ENCODE data around the gene RAX. TPM values are rescaled to one million over a fixed set of nuclear protein-coding genes. Genes with fewer than 3 reads are reported as not detected.

RAX gene
- total RNA-seq, 1 donor from 2014 or later: not detected

DNA sequence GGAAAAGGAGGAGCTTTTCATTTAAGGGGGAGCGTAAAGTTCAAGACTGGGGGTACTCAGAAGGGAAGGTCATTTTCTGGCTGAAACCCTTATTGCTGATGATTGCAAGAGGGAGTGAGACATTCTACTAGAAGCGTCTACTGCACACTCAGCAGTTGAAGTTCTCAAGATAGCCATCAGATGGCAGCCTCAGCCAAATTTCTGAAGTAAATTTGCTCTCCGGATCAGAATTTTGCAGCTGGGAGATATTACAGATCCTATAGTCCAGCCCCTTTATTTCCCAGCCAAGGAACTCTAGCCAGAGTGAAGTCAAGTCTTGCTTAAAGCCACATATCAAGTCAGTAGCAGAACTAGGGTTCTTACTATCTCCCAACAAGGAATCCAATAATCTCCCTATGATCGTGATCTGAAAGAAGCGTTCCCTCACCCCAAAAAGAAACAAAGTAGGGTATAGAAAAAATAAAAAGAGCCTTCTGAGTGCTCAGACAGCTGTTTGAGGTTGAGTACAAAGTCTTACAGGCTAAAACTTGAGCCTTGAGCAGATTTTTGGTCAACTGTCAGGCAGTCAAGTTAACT, 24.0 kb downstream of the RAX start:
- DNase-seq (ENCODE audit: low spot score): no peak

DNA sequence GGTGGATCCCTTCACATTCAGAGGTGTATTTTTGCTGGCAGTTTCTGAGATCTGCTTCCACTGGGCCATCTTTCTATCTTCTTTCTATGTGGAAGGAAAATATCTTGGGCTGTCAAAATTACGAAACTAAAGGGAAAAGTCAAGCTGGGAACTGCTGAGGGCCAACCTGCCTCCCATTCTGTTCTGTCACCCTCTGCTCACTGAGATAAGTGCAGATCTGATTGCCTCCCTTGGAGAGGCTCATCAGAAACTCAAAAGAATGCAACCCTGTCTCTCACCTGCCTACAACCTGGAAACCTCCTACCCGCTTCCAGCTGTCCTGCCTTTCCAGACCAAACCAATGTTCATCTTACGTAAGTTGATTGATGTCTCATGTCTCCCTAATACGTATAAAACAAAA, 26.5 kb downstream of the RAX start:
- DNase-seq (ENCODE audit: low spot score): no peak

DNA sequence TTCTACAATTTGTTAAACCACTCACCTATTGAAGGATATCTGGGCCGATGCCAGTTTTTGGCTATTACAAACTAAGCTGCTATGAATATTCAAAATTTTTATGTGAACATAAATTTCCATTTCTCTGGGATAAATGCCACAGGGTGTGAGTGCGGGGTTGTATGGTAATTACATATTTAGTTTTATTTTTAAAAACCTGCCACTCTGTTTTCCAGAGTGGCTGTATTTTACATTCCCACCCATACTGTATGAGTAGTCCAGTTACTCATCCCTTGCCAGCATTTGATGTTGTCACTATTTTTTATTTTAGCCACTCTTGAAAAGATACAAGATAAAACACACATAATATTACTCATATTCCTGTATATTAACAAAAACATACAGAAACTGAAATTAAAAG, 30.3 kb downstream of the RAX start:
- DNase-seq (ENCODE audit: low spot score): no peak

DNA sequence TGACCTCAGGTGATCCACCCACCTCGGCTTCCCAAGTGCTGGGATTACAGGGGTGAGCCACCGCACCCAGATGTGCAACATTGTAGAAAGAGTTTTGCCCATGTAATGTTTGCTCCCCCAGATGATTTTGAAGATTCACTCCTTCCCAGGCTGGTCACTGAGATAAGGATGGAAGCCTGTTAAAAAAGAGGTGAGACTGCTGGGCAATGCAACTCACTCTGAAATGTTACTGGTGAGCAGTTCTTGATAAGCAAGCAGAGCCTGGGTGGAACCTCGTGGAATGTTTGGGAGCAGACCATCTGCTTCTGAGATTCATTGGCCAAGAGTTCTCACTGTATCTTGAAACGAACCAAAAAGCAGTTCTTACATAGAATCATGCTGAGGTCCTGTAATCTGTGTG, 33.6 kb downstream of the RAX start:
- DNase-seq (ENCODE audit: low spot score): no peak

DNA sequence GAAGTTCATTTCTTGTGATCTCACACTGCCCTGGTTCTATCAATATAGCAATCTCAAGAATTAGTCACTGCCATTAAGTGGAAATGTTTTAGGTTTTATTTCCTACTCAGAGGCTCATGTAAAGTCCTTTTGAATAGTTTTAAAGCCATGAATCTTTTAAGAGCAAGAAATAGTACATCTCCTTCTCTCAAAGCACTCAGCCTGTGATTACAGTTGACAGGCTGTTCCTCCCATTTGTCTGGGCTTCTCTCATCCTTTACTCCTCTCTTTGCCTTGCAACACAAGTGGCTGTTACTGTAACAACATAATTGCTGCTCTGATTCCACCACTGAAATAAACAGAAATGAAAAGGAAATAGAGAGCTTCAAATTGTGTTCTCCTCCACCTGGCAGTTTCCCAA, 34.9 kb downstream of the RAX start:
- DNase-seq (ENCODE audit: low spot score): no peak

DNA sequence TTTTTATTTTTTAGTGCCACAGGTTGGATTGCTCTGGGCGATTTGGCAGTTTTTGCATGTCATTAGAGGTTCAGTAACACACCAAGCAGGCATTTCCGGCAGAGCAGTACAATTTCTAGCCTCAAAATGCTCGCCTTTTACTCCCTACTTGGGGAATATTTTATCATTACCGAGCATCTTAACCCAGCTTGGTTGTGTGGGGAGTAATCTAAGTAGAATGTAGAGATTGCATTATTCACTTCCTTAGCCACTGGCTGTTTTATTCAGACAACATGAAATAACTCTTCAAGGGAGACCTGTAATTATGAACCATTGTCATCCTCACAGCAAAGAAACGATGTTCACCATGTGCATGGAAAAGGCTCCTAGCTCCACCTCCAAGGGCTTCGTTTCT, 40.2 kb downstream of the RAX start:
- DNase-seq (ENCODE audit: low spot score): no peak

DNA sequence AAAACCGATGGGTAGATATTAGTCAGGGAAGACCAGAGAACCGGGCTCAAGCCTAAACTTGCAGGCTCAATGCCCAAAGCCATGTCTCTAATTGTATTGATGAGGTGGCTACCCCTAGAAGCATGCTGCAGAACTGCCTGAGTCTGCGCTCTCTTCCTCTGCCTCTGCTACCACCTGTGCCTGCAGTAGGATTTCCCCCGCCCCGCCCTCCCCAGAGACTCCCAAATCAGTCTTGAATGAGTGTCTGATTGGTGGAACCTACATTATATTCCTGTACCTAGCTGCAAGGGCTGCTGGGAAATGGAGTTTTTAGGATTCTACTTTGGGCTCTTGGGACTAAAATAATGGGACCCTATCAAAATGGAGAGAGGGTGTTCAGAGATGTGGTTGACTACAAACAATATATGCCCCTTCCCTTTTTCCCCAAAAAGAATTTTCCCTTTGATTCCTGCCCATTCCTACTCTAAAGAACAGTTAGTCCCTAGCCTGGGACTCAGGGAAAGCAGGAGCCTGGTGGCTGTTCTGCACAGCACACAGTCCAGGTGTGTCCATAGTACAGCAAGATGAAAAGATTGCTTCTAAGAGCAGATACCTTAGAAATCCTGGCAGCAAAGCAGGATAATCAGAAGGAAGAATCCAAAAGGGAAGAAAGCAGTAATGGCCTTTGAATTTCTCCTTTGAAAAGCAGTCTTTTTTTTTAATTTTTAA, 40.8 kb downstream of the RAX start:
- DNase-seq (ENCODE audit: low spot score): no peak

DNA sequence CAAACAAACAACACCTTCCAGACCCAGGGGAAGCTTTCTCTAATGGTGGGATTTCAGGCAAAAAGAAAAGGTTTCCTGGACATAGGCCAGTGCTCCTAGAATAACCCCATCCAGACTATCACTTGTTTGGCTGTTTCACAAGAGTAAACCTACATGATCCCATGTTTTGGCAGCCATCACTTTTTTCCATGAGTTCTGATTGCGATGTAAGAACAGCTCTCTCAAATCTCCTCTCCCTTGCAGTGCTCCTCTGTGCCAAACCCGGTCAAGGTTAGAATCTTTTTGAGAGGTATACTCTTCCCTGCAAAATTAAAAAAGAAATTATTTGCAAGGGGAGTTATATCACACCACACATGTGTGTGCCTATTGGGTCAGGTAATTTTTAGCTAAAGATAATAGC, 41.4 kb downstream of the RAX start:
- DNase-seq (ENCODE audit: low spot score): no peak

DNA sequence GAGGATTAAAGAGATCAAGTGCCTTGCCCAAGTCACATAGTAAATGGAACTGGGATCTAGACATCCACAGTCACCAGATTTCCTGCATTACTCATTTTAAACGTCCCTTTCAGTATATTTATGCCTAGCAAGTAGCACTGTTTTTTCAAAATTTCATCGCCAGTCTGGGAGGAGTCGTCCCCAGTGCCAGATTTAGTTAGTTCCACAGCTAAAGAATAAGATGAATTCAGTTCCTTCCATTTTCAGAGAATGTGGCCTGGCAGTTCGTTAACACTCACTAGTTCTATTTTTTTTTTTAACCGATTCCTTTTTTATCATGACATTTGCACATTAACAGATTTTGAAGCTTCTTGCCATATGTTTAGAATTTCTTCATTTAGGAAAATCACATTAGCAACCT, 42.1 kb downstream of the RAX start:
- no peak for DNase-seq (ENCODE audit: low spot score)

DNA sequence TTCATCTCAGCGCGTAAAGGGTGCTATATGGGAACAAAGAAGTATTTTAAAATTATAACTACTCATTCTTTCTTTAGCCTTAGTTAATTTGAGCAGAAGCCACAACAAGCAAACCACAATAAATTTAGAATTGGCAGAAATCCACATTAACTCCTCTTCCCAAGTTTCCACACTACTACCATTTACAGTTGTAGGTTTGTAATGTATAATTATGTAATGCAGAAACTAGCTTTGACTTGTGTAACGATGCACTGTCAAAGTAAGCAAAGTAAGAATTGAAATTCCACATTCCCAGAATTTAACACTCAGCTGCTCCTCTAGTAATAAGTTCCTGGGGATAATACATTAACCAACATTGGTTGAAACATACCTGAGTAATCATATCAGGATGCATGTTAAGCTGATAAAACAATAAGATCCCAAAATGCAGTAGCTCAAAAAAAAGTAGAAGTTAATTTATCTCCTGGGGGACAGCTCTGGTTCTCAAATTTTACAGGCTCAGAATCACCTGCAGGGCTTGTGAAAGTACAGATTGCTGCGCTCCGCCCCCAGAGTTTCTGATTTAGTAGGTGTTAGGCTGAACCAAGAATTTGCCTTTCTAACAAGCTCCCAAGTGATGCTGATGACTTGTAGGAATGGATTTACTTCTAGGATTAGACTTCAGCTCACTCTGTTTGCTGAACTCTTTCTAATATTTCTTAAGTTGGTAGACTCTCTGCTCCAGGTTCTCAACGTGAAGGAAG, 43.4 kb downstream of the RAX start:
- DNase-seq (ENCODE audit: low spot score): no peak

DNA sequence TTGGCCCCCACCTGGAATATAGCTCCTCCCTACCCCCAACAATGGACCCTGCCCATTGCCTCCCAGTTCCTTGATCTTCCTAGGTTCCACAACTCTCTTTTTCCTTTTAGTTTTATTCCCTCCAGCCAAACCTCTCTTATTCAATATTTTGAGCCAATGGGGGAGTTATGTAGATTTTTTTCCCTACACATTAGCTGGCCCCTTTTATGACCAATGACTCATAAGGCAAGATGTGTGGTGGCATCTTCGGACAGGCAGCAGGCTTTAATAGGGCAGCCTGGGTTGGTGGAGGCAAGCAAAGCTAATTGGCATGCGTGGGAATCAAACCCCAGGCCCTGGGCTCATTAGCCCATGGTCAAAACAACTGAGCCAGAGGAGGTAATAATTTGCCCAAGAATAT, 44.1 kb downstream of the RAX start:
- no peak for DNase-seq (ENCODE audit: low spot score)

DNA sequence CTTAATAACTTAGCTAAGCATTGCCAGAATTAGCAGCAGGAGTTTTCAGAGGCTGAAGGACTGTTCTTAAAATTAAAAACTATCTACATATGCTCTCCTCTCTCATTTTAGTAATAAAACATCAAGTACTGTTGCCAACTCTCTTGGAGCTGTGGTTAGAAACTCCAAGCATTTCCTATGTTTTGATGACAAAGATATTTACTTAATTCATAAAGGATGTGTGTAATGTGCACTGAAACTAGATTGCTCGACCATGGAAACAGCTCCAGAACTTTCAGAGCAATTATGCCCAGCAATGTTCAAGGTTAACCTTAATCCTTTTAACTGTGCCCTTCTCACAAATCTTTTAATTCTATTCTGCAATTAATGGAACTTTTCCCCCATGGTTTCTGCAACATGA, 44.9 kb downstream of the RAX start:
- DNase-seq (ENCODE audit: low spot score): no peak

DNA sequence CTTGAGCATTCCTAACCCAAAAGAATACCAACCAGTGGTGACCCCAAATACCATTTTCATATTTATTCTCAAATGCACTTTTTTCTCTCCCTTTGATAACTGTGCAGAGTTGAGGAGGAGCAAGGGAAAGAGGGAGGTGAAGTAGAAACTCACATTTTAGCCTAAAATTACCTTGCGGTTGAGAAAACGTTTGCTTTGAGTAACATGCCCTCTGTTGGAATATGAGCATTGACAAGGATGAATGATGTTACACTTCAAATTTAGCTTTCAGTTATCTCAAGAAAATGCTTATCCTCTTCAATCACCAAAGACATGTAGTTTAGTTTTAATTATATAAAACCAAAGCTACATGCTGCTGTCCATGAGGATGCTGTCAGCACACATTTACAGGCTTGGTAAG, 50.9 kb downstream of the RAX start:
- DNase-seq (ENCODE audit: low spot score): no peak

DNA sequence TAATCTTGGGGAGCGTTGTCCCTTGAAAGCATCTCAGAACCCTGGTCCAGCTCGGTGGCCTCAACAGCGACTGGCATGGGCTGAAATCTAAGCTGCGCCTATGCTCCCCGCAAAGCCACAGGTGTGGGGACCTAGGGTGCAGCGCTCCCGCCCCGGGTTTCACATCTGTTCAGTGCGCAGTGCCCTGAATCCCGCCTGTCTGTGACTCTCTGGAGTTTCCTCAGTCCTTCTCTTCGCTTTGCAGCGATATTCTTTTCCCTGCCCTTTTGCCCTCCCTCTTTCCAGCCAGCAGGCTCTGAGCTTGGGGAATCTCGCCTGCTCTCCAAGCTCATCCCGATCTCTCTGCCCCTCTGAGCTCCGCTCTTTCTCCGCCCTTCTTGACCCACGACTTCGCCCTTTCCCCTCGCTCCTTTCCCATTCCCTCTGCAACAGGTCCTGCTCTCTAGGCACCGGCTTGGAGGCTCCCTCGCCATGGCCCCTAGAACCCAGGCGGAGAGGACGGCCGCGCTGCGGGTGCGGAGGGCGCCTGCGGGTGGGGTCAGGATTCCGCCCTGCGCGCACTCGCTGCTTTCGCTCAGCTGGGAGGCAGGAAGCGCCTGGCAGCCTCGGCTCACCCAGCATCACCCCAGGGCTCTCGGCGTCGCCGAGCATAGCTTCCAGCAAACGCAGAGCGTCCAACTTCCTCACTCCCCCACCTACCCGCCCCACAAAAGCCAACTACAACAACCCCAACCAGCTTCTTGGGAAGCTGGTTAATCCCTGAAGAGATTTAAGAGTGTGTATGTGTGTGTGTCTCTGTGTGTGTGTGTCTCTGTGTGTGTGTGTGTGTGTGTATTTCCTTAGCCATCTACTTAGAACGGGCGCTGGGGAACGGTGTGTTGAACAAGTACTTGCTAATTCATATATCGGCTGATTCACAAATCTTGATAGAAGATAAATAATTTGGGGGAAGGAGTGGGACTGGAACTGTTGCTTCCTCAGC, 52.2 kb downstream of the RAX start:
- no peak for DNase-seq (ENCODE audit: low spot score)

DNA sequence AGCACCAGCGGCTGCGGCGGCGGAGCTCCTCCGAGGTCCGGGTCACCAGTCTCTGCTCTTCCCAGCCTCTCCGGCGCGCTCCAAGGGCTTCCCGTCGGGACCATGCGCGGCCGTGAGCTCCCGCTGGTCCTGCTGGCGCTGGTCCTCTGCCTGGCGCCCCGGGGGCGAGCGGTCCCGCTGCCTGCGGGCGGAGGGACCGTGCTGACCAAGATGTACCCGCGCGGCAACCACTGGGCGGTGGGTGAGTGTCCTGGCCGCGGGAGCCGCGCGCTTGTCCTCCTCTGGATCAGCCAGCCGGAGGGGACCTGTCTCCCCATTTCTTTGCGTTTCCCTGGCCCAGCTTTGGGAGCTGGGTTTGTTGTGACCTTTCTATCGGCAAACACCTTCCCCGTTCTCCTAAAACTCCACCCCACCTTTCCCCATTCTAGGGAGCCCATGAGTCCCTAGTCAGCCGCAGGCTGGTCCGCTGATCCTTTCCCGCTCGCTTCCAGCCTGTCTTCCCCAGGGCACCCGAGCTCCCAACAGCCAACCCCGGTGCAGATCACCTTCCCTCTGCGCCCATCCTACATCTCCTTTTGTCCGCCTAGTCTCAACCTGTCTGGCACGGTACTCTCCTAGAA, 53.0 kb downstream of the RAX start:
- DNase-seq (ENCODE audit: low spot score): no peak

DNA sequence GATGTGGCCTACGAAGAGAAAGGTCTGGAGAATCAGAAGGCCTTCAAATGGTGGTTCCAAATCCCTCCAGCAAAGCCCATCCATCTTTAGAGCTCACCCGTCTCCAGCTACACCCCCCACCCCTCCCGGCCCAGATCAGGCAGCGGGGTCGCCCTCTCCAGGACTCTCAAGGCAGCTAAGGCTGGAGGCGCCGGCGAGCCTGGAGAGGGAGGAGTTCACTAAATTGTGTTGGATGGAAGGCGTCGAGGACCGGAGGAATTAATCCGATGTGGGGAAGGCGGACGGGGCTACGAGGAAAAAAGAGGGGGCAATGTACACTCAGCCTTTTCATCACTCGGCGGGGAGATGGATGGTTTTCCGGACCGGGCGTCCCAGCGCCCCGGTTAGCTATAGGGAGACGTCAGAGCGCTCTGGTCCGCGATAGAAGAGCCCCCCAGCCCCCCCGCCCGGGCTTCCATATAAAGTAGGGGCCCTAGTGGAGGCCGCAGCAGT, 53.5 kb downstream of the RAX start, which contains the start of gene GRP:
GRP (plus strand) TSS at position 487 of the 492 bp plus-strand sequence. CDS start 108 bp downstream, outside the sequence.
- DNase-seq (ENCODE audit: low spot score): no peak

DNA sequence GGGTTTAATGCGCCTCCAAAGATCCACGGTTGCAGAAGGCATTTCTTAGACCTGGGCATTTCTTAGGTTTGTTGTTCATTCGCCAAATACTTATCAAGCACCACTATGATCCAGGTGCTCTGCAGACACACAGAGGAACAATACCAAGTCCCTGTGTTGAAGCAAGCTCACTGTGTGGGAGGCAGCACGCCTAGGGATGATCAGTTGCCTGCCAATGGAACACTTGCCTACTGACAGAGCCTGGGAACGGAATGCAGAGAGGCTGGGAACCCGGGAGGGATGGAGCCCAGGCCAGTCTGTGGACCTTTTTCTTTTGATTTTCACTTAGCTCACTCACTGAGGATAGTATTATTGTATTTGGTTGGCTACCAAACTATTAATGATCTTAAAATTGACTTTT, 55.2 kb downstream of the RAX start:
- DNase-seq (ENCODE audit: low spot score): no peak
